ENCODE data around the gene SLC7A5. TPM values are rescaled to one million over a fixed set of nuclear protein-coding genes. Genes with fewer than 3 reads are reported as not detected.

SLC7A5 gene
- total RNA-seq, 6 donors from 2014 or later, result 4.7 to 20.4 (median 8.5) TPM

DNA sequence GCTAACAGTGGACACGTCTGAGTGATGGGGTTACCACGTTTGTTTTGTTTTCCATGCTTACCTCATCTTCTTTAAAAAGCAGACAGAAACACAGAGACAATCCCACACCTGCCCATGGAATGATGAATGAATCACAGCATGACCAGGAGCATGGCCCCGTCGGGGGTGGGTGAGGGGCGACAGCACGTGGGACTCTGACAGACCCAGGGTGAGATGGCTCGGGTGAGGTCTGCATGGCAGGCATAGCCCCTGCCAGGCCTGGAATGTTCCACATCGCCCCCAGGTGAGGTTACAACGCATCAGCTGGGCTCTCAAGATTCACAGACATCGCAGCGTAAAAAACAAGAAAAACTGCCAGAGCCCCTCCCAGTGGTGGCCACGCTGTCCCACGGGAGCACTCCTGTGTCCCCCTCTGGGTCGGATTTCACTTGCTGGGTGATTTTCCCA, 18.1 kb downstream of the SLC7A5 start:
- ATAC-seq (ENCODE audit: low FRiP score in 2 of 2) (no peak), DNase-seq (peak in 1 of 2 donors; percentile 39)
- no peaks in the 10 kb centered on the region for H3K27me3 ChIP-seq
- no peaks in the 10 kb centered on the region for H3K9me3 ChIP-seq
- TF ChIP-seq POLR2A (IDR thresholded peaks at IDR 0.05) (no peak), EP300 (IDR thresholded peaks at IDR 0.05) (no peak), POLR2AphosphoS5 (IDR thresholded peaks at IDR 0.05) (no peak)
- TF ChIP-seq, protein P1, sequence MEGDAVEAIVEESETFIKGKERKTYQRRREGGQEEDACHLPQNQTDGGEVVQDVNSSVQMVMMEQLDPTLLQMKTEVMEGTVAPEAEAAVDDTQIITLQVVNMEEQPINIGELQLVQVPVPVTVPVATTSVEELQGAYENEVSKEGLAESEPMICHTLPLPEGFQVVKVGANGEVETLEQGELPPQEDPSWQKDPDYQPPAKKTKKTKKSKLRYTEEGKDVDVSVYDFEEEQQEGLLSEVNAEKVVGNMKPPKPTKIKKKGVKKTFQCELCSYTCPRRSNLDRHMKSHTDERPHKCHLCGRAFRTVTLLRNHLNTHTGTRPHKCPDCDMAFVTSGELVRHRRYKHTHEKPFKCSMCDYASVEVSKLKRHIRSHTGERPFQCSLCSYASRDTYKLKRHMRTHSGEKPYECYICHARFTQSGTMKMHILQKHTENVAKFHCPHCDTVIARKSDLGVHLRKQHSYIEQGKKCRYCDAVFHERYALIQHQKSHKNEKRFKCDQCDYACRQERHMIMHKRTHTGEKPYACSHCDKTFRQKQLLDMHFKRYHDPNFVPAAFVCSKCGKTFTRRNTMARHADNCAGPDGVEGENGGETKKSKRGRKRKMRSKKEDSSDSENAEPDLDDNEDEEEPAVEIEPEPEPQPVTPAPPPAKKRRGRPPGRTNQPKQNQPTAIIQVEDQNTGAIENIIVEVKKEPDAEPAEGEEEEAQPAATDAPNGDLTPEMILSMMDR (IDR thresholded peaks at IDR 0.05), result no peak
- H3K36me3 ChIP-seq, result peaks cover 0 to 9% (median 0%) of the 10 kb centered on the region in 4 donors
- no peak overlapping the region for H3K27ac ChIP-seq
- H3K4me1 ChIP-seq, result peaks cover 22 to 40% (median 40%) of the 10 kb centered on the region in 4 donors
- WGBS, 2 donors, result 70 to 81% methylated on average over 10 to 14 of the region's 14 CpGs
- H3K4me3 ChIP-seq, result no peak overlapping the region

DNA sequence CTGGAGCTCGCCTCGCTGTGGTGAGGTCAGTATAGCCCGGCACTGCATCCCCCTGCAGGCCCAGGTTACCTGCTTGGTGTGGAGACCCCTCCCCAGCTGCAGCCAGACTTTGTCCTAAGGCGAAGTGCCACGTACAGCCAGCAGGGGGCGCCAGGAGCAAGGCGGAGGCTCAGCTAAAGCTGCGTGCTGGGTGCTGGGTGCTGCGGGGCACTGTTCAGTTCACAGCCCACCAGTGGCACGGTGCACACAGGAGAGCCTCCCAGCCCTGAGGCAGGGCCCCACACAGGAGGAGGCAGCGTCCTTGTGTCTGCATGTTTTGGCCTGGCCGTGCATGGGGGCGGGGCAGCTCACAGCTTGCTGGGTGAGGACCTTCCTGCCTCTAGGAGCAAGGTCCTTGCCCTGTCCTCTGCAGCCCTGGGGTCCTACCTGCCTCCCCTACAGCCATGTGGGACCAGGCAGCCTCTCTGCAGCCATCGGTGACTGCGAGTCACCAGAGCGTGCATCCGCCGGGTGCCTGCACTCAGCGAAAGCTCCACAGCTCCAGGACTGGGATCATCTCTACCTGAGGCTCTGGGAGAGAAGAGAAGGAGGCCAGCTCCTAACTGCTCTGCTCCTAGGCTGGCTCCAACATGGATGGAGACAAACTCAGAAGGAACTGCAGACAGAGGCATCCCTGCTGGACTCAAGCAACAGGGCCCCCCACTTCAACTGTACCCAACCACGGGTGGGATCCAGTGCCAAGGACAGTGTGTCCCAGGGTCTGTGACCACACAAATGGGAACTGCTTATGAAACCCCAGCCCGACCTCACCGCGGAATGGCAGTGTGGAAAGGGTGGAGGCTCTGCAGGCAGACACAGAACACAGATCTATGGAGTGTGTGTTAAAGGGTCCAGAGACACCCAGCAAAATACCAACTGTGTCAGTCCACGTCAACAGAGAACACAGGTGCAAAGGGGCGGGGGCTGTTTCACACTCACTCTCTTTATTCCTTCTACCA, 19.0 kb downstream of the SLC7A5 start:
- peak; percentile 38 to 47 for ATAC-seq (ENCODE audit: low FRiP score in 2 of 2)
- TF ChIP-seq EP300 (IDR thresholded peaks at IDR 0.05) (no peak), POLR2AphosphoS5 (IDR thresholded peaks at IDR 0.05) (no peak), POLR2A (IDR thresholded peaks at IDR 0.05) (no peak)
- TF ChIP-seq, protein P1 (IDR thresholded peaks at IDR 0.05), result peak; percentile 89 to 96 (median 94)
- Histone ChIP-seq H3K27ac (no peak overlapping the region), H3K4me1 (peaks cover 22 to 36% (median 34%) of the 10 kb centered on the region in 4 donors), H3K27me3 (no peaks in the 10 kb centered on the region), H3K9me3 (no peaks in the 10 kb centered on the region), H3K4me3 (no peak overlapping the region), H3K36me3 (peaks cover 0 to 9% (median 0%) of the 10 kb centered on the region in 4 donors)
- peak; percentile 72 to 89 for DNase-seq
- WGBS, 2 donors, result 64 to 77% methylated on average over 6 to 15 of the region's 25 CpGs

DNA sequence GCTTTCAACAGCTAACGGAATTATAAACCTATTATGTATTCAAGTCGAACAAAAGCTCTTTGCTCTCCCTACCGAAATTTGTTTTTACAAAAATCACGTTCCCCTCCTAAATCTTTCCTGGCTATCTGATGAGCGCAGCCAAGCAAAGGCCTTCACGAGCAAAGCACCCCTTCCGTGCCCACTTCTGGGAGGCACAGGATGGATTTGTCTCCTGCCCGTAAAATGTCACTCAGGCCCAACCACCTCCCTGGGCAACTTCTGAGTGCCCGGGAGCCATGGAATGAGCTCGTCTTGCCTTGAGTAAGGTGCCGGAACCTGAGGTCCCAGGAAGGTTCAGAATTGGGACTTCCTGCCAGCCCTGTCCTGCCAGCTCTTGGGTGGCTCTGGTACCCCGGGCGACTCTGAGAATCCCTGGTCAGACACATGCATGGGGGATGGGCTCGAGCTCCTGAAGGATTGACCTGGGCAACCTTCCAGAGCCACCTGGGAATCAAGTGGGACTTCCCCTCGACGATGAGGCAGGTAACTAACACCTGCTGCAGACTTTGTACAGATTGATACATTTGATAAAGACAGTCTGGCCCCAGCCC, 19.8 kb downstream of the SLC7A5 start:
- WGBS, 2 donors, result 77 to 79% methylated on average over 11 to 15 of the region's 16 CpGs
- H3K4me1 ChIP-seq, result peaks cover 22 to 34% (median 33%) of the 10 kb centered on the region in 4 donors

DNA sequence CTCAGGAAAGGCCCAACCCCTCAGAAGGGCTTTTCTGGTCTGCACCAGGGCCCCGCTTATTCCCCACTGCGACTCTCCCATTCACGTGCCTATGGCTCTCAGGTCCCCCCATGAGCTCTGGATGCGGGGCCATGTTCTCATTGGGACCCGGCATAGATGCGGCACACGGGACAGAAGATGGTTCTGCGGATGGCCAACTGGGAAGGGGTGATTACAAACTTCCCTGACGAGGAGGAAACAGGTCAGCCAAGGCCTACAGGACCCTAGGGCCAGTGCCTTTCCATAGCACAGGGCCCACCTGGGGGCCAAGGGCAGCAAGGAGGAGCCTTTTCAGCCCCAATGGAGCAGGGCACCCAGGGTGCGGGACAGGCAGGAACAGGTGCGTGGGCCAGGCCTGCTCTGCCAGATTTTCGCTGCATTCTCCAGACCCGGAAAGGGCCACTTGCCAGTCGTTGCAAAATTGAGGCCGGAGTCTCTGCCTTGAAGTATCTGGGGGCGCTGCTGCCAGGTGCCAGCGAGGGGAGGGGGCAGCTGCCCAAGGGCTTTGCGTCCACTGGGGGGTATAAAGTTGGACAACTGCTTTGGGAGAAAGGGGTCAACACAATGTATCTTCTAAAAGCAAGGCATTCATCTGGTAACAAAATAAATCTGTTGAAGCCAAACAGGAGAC, 20.5 kb downstream of the SLC7A5 start:
- 91 to 95% methylated on average over 17 to 18 of the region's 18 CpGs for WGBS, 2 donors
- Histone ChIP-seq H3K27ac (no peak overlapping the region), H3K36me3 (peaks cover 0 to 9% (median 0%) of the 10 kb centered on the region in 4 donors), H3K4me1 (peaks cover 19 to 28% (median 26%) of the 10 kb centered on the region in 4 donors), H3K9me3 (no peaks in the 10 kb centered on the region), H3K27me3 (no peaks in the 10 kb centered on the region), H3K4me3 (no peak overlapping the region)
- DNase-seq, result peak in 1 of 2 donors; percentile 64
- ATAC-seq (ENCODE audit: low FRiP score in 2 of 2), result no peak
- TF ChIP-seq POLR2A (IDR thresholded peaks at IDR 0.05), result no peak
- TF ChIP-seq POLR2AphosphoS5 (IDR thresholded peaks at IDR 0.05), result no peak

More for the DNA sequence above, 19.8 kb downstream of the SLC7A5 start:
- no peaks in the 10 kb centered on the region for H3K27me3 ChIP-seq
- no peaks in the 10 kb centered on the region for H3K9me3 ChIP-seq
- no peak for DNase-seq
- no peak overlapping the region for H3K4me3 ChIP-seq
- peaks cover 0 to 9% (median 0%) of the 10 kb centered on the region in 4 donors for H3K36me3 ChIP-seq
- ATAC-seq (ENCODE audit: low FRiP score in 2 of 2), result no peak
- TF ChIP-seq, protein P1 (IDR thresholded peaks at IDR 0.05), result no peak
- no peak for TF ChIP-seq POLR2AphosphoS5 (IDR thresholded peaks at IDR 0.05)
- TF ChIP-seq EP300 (IDR thresholded peaks at IDR 0.05), result no peak
- no peak for TF ChIP-seq POLR2A (IDR thresholded peaks at IDR 0.05)
- no peak overlapping the region for H3K27ac ChIP-seq
